ENCODE results near the gene TMEM130. TPM values are rescaled to one million over a fixed set of nuclear protein-coding genes. Genes with fewer than 3 reads are reported as not detected.

Gene TMEM130
- total RNA-seq, 1 donor from 2014 or later: not detected

DNA sequence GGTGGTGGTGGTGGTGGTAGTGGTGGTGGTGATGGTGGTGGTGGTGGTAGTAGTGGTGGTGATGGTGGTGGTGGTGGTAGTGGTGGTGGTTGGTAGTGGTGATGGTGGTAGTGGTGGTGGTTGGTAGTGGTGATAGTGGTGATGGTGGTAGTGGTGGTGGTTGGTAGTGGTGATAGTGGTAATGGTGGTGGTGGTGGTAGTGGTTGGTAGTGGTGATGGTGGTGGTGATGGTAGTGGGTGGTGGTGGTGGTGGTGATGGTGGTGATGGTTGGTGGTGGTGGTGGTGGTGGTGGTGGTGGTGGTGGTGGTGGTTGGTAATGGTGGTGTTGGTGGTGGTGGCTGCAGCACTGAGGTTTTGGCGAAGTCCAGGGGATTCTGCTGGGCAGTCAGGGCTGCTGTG is 58.5 kb downstream of the TMEM130 start:
- TF ChIP-seq, protein P1, sequence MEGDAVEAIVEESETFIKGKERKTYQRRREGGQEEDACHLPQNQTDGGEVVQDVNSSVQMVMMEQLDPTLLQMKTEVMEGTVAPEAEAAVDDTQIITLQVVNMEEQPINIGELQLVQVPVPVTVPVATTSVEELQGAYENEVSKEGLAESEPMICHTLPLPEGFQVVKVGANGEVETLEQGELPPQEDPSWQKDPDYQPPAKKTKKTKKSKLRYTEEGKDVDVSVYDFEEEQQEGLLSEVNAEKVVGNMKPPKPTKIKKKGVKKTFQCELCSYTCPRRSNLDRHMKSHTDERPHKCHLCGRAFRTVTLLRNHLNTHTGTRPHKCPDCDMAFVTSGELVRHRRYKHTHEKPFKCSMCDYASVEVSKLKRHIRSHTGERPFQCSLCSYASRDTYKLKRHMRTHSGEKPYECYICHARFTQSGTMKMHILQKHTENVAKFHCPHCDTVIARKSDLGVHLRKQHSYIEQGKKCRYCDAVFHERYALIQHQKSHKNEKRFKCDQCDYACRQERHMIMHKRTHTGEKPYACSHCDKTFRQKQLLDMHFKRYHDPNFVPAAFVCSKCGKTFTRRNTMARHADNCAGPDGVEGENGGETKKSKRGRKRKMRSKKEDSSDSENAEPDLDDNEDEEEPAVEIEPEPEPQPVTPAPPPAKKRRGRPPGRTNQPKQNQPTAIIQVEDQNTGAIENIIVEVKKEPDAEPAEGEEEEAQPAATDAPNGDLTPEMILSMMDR (IDR thresholded peaks at IDR 0.05; ENCODE audit: insufficient read depth, low read length, severe bottlenecking): no peak
- FAIRE-seq (no peak), DNase-seq (ENCODE audit: low read depth) (no peak)
- H3K4me3 ChIP-seq (ENCODE audit: low read depth, low read length): no peak overlapping the region
- H3K36me3 ChIP-seq (ENCODE audit: control insufficient read depth, insufficient read depth, low read length): no peaks in the 10 kb centered on the region
- H3K27me3 ChIP-seq (ENCODE audit: control insufficient read depth, insufficient read depth, low read length): no peaks in the 10 kb centered on the region

DNA sequence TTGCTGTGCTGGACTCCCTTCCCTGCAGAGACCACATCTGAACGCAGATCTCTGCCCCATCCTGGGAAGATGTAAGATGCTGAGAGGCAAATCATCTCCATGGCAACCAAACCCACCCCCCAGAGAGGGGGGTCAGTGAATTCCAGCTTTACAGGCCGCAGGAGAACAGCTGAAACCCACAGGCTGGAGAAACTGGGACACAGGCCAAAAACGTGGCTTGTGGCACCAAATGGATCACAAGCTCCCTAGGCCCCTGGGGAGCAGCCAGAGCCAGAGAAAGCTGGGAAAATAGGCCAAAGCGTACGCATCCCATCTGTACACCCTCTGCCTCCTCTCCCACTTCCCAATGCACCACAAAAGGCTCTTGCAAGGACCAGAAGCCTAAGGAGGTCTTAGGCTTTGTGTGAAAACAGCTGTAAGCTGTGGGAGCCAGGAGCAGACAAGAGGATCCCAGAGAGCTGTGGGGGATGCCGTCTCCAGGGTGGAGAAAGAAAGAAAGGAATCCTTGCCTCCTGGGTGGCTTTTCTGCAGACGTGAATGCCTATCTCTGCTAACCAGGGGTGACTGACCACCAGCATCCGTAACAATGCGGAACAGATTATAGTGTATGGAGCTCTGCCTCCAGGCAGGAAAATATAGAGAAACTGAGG is 59.5 kb downstream of the TMEM130 start:
- Histone ChIP-seq H3K36me3 (ENCODE audit: control insufficient read depth, insufficient read depth, low read length) (no peaks in the 10 kb centered on the region), H3K27me3 (ENCODE audit: control insufficient read depth, insufficient read depth, low read length) (no peaks in the 10 kb centered on the region), H3K4me3 (ENCODE audit: low read depth, low read length) (no peak overlapping the region)
- FAIRE-seq (no peak), DNase-seq (ENCODE audit: low read depth) (no peak)
- TF ChIP-seq, protein P1 (IDR thresholded peaks at IDR 0.05; ENCODE audit: insufficient read depth, low read length, severe bottlenecking): no peak

DNA sequence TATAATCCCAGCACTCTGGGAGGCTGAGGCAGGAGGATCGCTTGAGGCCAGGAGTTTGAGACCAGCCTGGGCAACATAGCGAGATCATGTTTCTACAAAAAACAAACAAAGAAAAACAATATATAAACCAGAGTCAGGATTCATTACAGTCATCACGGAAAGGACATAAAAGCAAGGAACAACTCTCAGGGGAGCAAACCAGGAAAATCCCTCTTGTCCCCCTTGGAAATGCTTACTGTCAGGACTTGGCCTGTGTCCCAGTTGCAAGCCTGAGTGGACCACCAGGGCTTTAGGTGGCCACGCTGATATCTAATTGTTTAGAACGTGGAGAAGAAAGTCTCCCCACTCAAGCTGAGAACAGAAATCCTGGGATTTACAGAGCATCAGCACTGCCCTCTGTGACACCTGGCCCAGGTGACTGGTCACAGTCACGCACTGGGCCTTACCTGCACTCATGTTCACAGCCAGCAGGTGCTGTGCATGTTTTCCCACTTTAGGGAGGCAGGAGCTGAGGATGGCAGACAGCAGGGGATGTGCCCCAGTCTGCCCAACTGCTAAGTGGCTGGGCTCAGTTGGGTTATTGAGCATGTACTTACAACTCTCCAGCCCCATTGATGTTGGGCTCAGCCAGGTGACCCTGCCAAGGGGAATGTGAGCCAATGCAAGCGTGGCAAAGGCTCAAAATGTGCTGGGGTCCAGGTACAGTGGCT is 60.9 kb downstream of the TMEM130 start:
- TF ChIP-seq, protein P1 (IDR thresholded peaks at IDR 0.05; ENCODE audit: insufficient read depth, low read length, severe bottlenecking): no peak
- no peaks in the 10 kb centered on the region for H3K27me3 ChIP-seq (ENCODE audit: control insufficient read depth, insufficient read depth, low read length)
- FAIRE-seq (no peak), DNase-seq (ENCODE audit: low read depth) (no peak)
- no peak overlapping the region for H3K4me3 ChIP-seq (ENCODE audit: low read depth, low read length)
- H3K36me3 ChIP-seq (ENCODE audit: control insufficient read depth, insufficient read depth, low read length): no peaks in the 10 kb centered on the region

GRCh38 chr7:98807068-98808048 is 62.5 kb downstream of the TMEM130 start:
- peak; percentile 3 for DNase-seq (ENCODE audit: low read depth)
- no peak for FAIRE-seq
- Histone ChIP-seq H3K27me3 (ENCODE audit: control insufficient read depth, insufficient read depth, low read length) (no peaks in the 10 kb centered on the region), H3K4me3 (ENCODE audit: low read depth, low read length) (no peak overlapping the region), H3K36me3 (ENCODE audit: control insufficient read depth, insufficient read depth, low read length) (no peaks in the 10 kb centered on the region)
- TF ChIP-seq, protein P1 (IDR thresholded peaks at IDR 0.05; ENCODE audit: insufficient read depth, low read length, severe bottlenecking): no peak

GRCh38 chr7:98805956-98806838 is 63.6 kb downstream of the TMEM130 start:
- TF ChIP-seq, protein P1 (IDR thresholded peaks at IDR 0.05; ENCODE audit: insufficient read depth, low read length, severe bottlenecking): no peak
- no peak overlapping the region for H3K4me3 ChIP-seq (ENCODE audit: low read depth, low read length)
- no peaks in the 10 kb centered on the region for H3K36me3 ChIP-seq (ENCODE audit: control insufficient read depth, insufficient read depth, low read length)
- DNase-seq (ENCODE audit: low read depth): no peak
- no peaks in the 10 kb centered on the region for H3K27me3 ChIP-seq (ENCODE audit: control insufficient read depth, insufficient read depth, low read length)
- no peak for FAIRE-seq
